ENCODE results near the gene PHLDB2.
A peak's percentile ranks its signal among the peaks of the same experiment; 100 is the strongest.

Gene PHLDB2

GRCh38 chr3:111968319-111969054 is 109.4 kb downstream of the PHLDB2 start:
- ATAC-seq (no peak), DNase-seq (ENCODE audit: low spot score in 2 of 2) (no peak)
- H3K9me3 Mint-ChIP-seq, result no peaks in the 10 kb centered on the region
- H3K36me3 Mint-ChIP-seq, result no peaks in the 10 kb centered on the region
- H3K27ac Mint-ChIP-seq, result no peak overlapping the region
- H3K4me1 Mint-ChIP-seq, result peaks cover 6% of the 10 kb centered on the region
- no peak overlapping the region for H3K4me3 Mint-ChIP-seq

GRCh38 chr3:111970376-111970775 is 111.3 kb downstream of the PHLDB2 start:
- DNase-seq (ENCODE audit: low spot score in 2 of 2) (no peak), ATAC-seq (no peak)
- Mint-ChIP-seq H3K4me3 (no peak overlapping the region), H3K9me3 (no peaks in the 10 kb centered on the region), H3K4me1 (peaks cover 6% of the 10 kb centered on the region), H3K36me3 (no peaks in the 10 kb centered on the region), H3K27ac (no peak overlapping the region)

- no peaks in the 10 kb centered on the region for H3K36me3 Mint-ChIP-seq
- ATAC-seq (no peak), DNase-seq (ENCODE audit: low spot score in 2 of 2) (no peak)
- no peak overlapping the region for H3K4me3 Mint-ChIP-seq
- no peak overlapping the region for H3K27ac Mint-ChIP-seq
- no peaks in the 10 kb centered on the region for H3K9me3 Mint-ChIP-seq
- H3K4me1 Mint-ChIP-seq, result no peaks in the 10 kb centered on the region
These were observed 112.6 kb downstream of the PHLDB2 start for GRCh38 chr3:111971533-111972130.

- no peak overlapping the region for H3K27ac Mint-ChIP-seq
- no peak for DNase-seq (ENCODE audit: low spot score in 2 of 2)
- H3K9me3 Mint-ChIP-seq, result no peaks in the 10 kb centered on the region
- no peak for ATAC-seq
- H3K4me3 Mint-ChIP-seq, result no peak overlapping the region
- no peaks in the 10 kb centered on the region for H3K36me3 Mint-ChIP-seq
- H3K4me1 Mint-ChIP-seq, result no peaks in the 10 kb centered on the region
These were observed 113.8 kb downstream of the PHLDB2 start for GRCh38 chr3:111972891-111973290.

GRCh38 chr3:111975131-111975530 is 116.1 kb downstream of the PHLDB2 start:
- Mint-ChIP-seq H3K36me3 (peaks cover 20% of the 10 kb centered on the region), H3K4me1 (peaks cover 6% of the 10 kb centered on the region), H3K27ac (no peak overlapping the region), H3K4me3 (no peak overlapping the region), H3K9me3 (no peaks in the 10 kb centered on the region)
- no peak for ATAC-seq
- no peak for DNase-seq (ENCODE audit: low spot score in 2 of 2)

GRCh38 chr3:111976254-111976653 is 117.2 kb downstream of the PHLDB2 start:
- ATAC-seq (no peak), DNase-seq (ENCODE audit: low spot score in 2 of 2) (no peak)
- Mint-ChIP-seq H3K9me3 (no peaks in the 10 kb centered on the region), H3K36me3 (peaks cover 31% of the 10 kb centered on the region), H3K4me1 (peaks cover 12% of the 10 kb centered on the region), H3K4me3 (no peak overlapping the region), H3K27ac (no peak overlapping the region)

GRCh38 chr3:111978583-111979433 is 119.7 kb downstream of the PHLDB2 start, which contains the start of gene ABHD10:
Gene ABHD10, plus strand, starts transcription at chr3:111979026. Its CDS starts 36 bp downstream, at chr3:111979062.
- Mint-ChIP-seq H3K4me1 (peaks cover 13% of the 10 kb centered on the region), H3K9me3 (no peaks in the 10 kb centered on the region), H3K36me3 (peaks cover 57% of the 10 kb centered on the region), H3K4me3 (peak within 1 kb of the TSS; percentile 85), H3K27ac (peak within 1 kb of the TSS; percentile 94)
- ATAC-seq (peak; percentile 97), DNase-seq (ENCODE audit: low spot score in 2 of 2) (peak; percentile 91 to 96)

- DNase-seq (ENCODE audit: low spot score in 2 of 2), result no peak
- H3K27ac Mint-ChIP-seq, result peak overlapping the region; percentile 94
- peaks cover 63% of the 10 kb centered on the region for H3K36me3 Mint-ChIP-seq
- H3K4me3 Mint-ChIP-seq, result peak overlapping the region; percentile 85
- H3K4me1 Mint-ChIP-seq, result peaks cover 20% of the 10 kb centered on the region
- no peaks in the 10 kb centered on the region for H3K9me3 Mint-ChIP-seq
- ATAC-seq, result peak; percentile 53
These were observed 120.5 kb downstream of the PHLDB2 start for GRCh38 chr3:111979434-111980038.

GRCh38 chr3:111980716-111981456 is 121.8 kb downstream of the PHLDB2 start:
- Mint-ChIP-seq H3K36me3 (peaks cover 66% of the 10 kb centered on the region), H3K4me1 (peaks cover 34% of the 10 kb centered on the region), H3K9me3 (no peaks in the 10 kb centered on the region), H3K4me3 (peak overlapping the region; percentile 85), H3K27ac (peak overlapping the region; percentile 94)
- DNase-seq (ENCODE audit: low spot score in 2 of 2) (no peak), ATAC-seq (no peak)

GRCh38 chr3:111981457-111981763 is 122.3 kb downstream of the PHLDB2 start:
- H3K4me1 Mint-ChIP-seq, result peaks cover 36% of the 10 kb centered on the region
- ATAC-seq, result no peak
- H3K27ac Mint-ChIP-seq, result no peak overlapping the region
- H3K36me3 Mint-ChIP-seq, result peaks cover 72% of the 10 kb centered on the region
- peak overlapping the region; percentile 85 for H3K4me3 Mint-ChIP-seq
- no peak for DNase-seq (ENCODE audit: low spot score in 2 of 2)
- no peaks in the 10 kb centered on the region for H3K9me3 Mint-ChIP-seq

GRCh38 chr3:111984636-111985298 is 125.7 kb downstream of the PHLDB2 start:
- H3K27ac Mint-ChIP-seq, result peak overlapping the region; percentile 32
- H3K4me1 Mint-ChIP-seq, result peaks cover 54% of the 10 kb centered on the region
- DNase-seq (ENCODE audit: low spot score in 2 of 2), result no peak
- peak; percentile 92 for ATAC-seq
- H3K36me3 Mint-ChIP-seq, result peaks cover 88% of the 10 kb centered on the region
- peak overlapping the region; percentile 15 for H3K4me3 Mint-ChIP-seq
- no peaks in the 10 kb centered on the region for H3K9me3 Mint-ChIP-seq

GRCh38 chr3:111986800-111987199 is 127.7 kb downstream of the PHLDB2 start:
- Mint-ChIP-seq H3K4me3 (no peak overlapping the region), H3K4me1 (peaks cover 48% of the 10 kb centered on the region), H3K36me3 (peaks cover 77% of the 10 kb centered on the region), H3K9me3 (no peaks in the 10 kb centered on the region), H3K27ac (no peak overlapping the region)
- ATAC-seq (peak; percentile 38), DNase-seq (ENCODE audit: low spot score in 2 of 2) (no peak)

GRCh38 chr3:111989061-111989678 is 130.1 kb downstream of the PHLDB2 start:
- Mint-ChIP-seq H3K27ac (no peak overlapping the region), H3K4me1 (peaks cover 43% of the 10 kb centered on the region), H3K4me3 (no peak overlapping the region), H3K36me3 (peaks cover 71% of the 10 kb centered on the region), H3K9me3 (no peaks in the 10 kb centered on the region)
- ATAC-seq, result peak; percentile 57
- no peak for DNase-seq (ENCODE audit: low spot score in 2 of 2)

- no peak for ATAC-seq
- no peak overlapping the region for H3K4me3 Mint-ChIP-seq
- H3K9me3 Mint-ChIP-seq, result no peaks in the 10 kb centered on the region
- DNase-seq (ENCODE audit: low spot score in 2 of 2), result no peak
- H3K36me3 Mint-ChIP-seq, result peaks cover 43% of the 10 kb centered on the region
- peaks cover 11% of the 10 kb centered on the region for H3K4me1 Mint-ChIP-seq
- no peak overlapping the region for H3K27ac Mint-ChIP-seq
These were observed 134.0 kb downstream of the PHLDB2 start for GRCh38 chr3:111993038-111993437.
